Esophagus squamous epithelium (tissue), 5 donors: ENCODE data around the gene SLC12A7. TPM values are rescaled to one million over a fixed set of nuclear protein-coding genes. Genes with fewer than 3 reads are reported as not detected.

Experiments
- DNase-seq: peaks from one replicate; lab custom pipeline; 2025; lab: John Stamatoyannopoulos, UW
- H3K27ac ChIP-seq, 4 donors: fragments of 200-600 bp; sonication (generic); one replicate each; pipeline ENCODE4 v1.5.1; 2016 to 2019; ENCODE audit warnings: mild to moderate bottlenecking in 1 of 4
- H3K27me3 ChIP-seq, 4 donors: fragments of 200-600 bp; sonication (generic); 1 replicate in 3 of 4; 2 replicates in 1 of 4; pipeline versions ENCODE4 v1.5.1 to v1.6.0; 2017 to 2021; ENCODE audit warnings: antibody characterized with exemption in 1 of 4
- H3K36me3 ChIP-seq, 3 donors: fragments of 200-600 bp; sonication (generic); one replicate each; pipeline ENCODE4 v1.5.1; 2016 to 2019
- H3K4me1 ChIP-seq, 3 donors: fragments of 200-600 bp; sonication (generic); one replicate each; pipeline ENCODE4 v1.5.1; 2017 to 2019
- H3K4me3 ChIP-seq, 4 donors: fragments of 200-600 bp; sonication (generic); 1 replicate in 3 of 4; 2 replicates in 1 of 4; pipeline ENCODE4 v1.5.1; 2016 to 2019; ENCODE audit warnings: mild to moderate bottlenecking in 2 of 4, moderate library complexity in 1 of 4
- H3K9me3 ChIP-seq, 3 donors: fragments of 200-600 bp; sonication (generic); one replicate each; pipeline ENCODE4 v1.5.1; 2016 to 2019
- CTCF ChIP-seq, 6 experiments: fragments of 450-650 bp in 4 of 6; fragments of 200-600 bp in 2 of 6; sonication (generic) in 2 of 6; IDR thresholded peaks; one replicate each; pipeline ENCODE4 v1.5.1; 2016 to 2019; ENCODE audit warnings: antibody characterized with exemption in 6 of 6, mild to moderate bottlenecking in 4 of 6, moderate library complexity in 4 of 6
- POLR2A ChIP-seq, 4 donors: fragments of 450-650 bp; IDR thresholded peaks; one replicate each; pipeline ENCODE4 v1.6.1; 2017; ENCODE audit warnings: antibody characterized with exemption in 4 of 4, mild to moderate bottlenecking in 4 of 4, moderate library complexity in 3 of 4
- WGBS, 2 donors: methylation state at CpG; one replicate each; pipeline ENCODE4 v1.1.5; 2018; 5-methylcytosine and 5-hydroxymethylcytosine counted together
- intact Hi-C: fragments of 100-400 bp; cut with DNase I; formaldehyde crosslinking; loops from one replicate; pipeline ENCODE4 v1.15.0; 2022
- total RNA-seq, 4 donors: library from RNA; depleted of rRNA; stranded (reverse); fragments of >200 nt; gene quantifications; one replicate each; pipeline ENCODE4 v1.1.0, GENCODE V29; 2016
- donor health status: DM: yes; HTN: yes; CAD: no.

The SLC12A7 gene
- total RNA-seq, 4 donors from 2014 or later: 4.5 to 13.4 (median 6.6) TPM

- WGBS, 2 donors: 67 to 81% methylated on average over 6 to 9 of the region's 10 CpGs
- Histone ChIP-seq H3K4me3 (no peak overlapping the region), H3K27me3 (no peaks in the 10 kb centered on the region), H3K4me1 (peaks cover 0 to 30% (median under 1%) of the 10 kb centered on the region in 3 donors), H3K9me3 (no peaks in the 10 kb centered on the region), H3K27ac (no peak overlapping the region), H3K36me3 (peaks cover 0 to 23% (median 0%) of the 10 kb centered on the region in 3 donors)
- no peak for TF ChIP-seq POLR2A (IDR thresholded peaks at IDR 0.05)
- TF ChIP-seq CTCF (IDR thresholded peaks at IDR 0.05): no peak
- intact Hi-C loops: no loop called here
- DNase-seq: no peak
These were observed 15.0 kb downstream of the SLC12A7 start for GRCh38 chr5:1096838-1097237.

- peaks cover 0 to 30% (median 0%) of the 10 kb centered on the region in 3 donors for H3K4me1 ChIP-seq
- H3K9me3 ChIP-seq: no peaks in the 10 kb centered on the region
- no peak overlapping the region for H3K4me3 ChIP-seq
- WGBS, 2 donors: 85 to 87% methylated on average over 6 to 11 of the region's 11 CpGs
- intact Hi-C loops: no loop called here
- no peak for TF ChIP-seq POLR2A (IDR thresholded peaks at IDR 0.05)
- TF ChIP-seq CTCF (IDR thresholded peaks at IDR 0.05): no peak
- no peaks in the 10 kb centered on the region for H3K27me3 ChIP-seq
- H3K36me3 ChIP-seq: peaks cover 0 to 32% (median 0%) of the 10 kb centered on the region in 3 donors
- no peak for DNase-seq
- no peak overlapping the region for H3K27ac ChIP-seq
These were observed 15.9 kb downstream of the SLC12A7 start for GRCh38 chr5:1095990-1096363.

GRCh38 chr5:1095302-1095989 is 16.4 kb downstream of the SLC12A7 start:
- TF ChIP-seq POLR2A (IDR thresholded peaks at IDR 0.05): no peak
- TF ChIP-seq CTCF (IDR thresholded peaks at IDR 0.05): no peak
- intact Hi-C loops: no loop called here
- no peak for DNase-seq

GRCh38 chr5:1094670-1095190 is 17.1 kb downstream of the SLC12A7 start:
- Histone ChIP-seq H3K4me3 (no peak overlapping the region), H3K27ac (no peak overlapping the region), H3K36me3 (peaks cover 0 to 37% (median 0%) of the 10 kb centered on the region in 3 donors), H3K9me3 (no peaks in the 10 kb centered on the region), H3K27me3 (no peaks in the 10 kb centered on the region), H3K4me1 (peaks cover 0 to 30% (median 0%) of the 10 kb centered on the region in 3 donors)
- intact Hi-C loops: no loop called here
- DNase-seq: no peak
- TF ChIP-seq POLR2A (IDR thresholded peaks at IDR 0.05): no peak
- TF ChIP-seq CTCF (IDR thresholded peaks at IDR 0.05): no peak
- 82% methylated on average over 8 of the region's 21 CpGs; no CpG with 5 or more reads in 1 of the 2 donors for WGBS, 2 donors

More at GRCh38 chr5:1095302-1095989, 16.4 kb downstream of the SLC12A7 start:
- no peaks in the 10 kb centered on the region for H3K9me3 ChIP-seq
- H3K36me3 ChIP-seq: peaks cover 0 to 37% (median 0%) of the 10 kb centered on the region in 3 donors
- H3K27me3 ChIP-seq: no peaks in the 10 kb centered on the region
- WGBS, 2 donors: 93% methylated on average over 4 of the region's 22 CpGs; no CpG with 5 or more reads in 1 of the 2 donors
- no peak overlapping the region for H3K27ac ChIP-seq
- H3K4me3 ChIP-seq: no peak overlapping the region
- H3K4me1 ChIP-seq: peaks cover 0 to 30% (median 0%) of the 10 kb centered on the region in 3 donors

GRCh38 chr5:1093361-1093760 is 18.5 kb downstream of the SLC12A7 start:
- Histone ChIP-seq H3K27ac (no peak overlapping the region), H3K27me3 (no peaks in the 10 kb centered on the region), H3K9me3 (no peaks in the 10 kb centered on the region), H3K4me1 (peaks cover 0 to 25% (median 0%) of the 10 kb centered on the region in 3 donors), H3K4me3 (no peak overlapping the region), H3K36me3 (peaks cover 0 to 44% (median 0%) of the 10 kb centered on the region in 3 donors)
- 57% methylated on average over 10 of the region's 26 CpGs; no CpG with 5 or more reads in 1 of the 2 donors for WGBS, 2 donors
- DNase-seq: no peak
- intact Hi-C loops: no loop called here
- no peak for TF ChIP-seq CTCF (IDR thresholded peaks at IDR 0.05)
- no peak for TF ChIP-seq POLR2A (IDR thresholded peaks at IDR 0.05)
